GM12873 (cell line): ENCODE results near the gene C2CD4C.

Experiments used
- TF ChIP-seq, protein P1 (sequence below): IDR thresholded peaks from 2 replicates; pipeline ENCODE4 v1.5.1; 2012; ENCODE audit warnings: low read depth, mild to moderate bottlenecking, moderate library complexity, low read length, control low read depth; ENCODE audit not compliant: insufficient read depth; ENCODE audit errors: missing control alignments

C2CD4C gene

DNA sequence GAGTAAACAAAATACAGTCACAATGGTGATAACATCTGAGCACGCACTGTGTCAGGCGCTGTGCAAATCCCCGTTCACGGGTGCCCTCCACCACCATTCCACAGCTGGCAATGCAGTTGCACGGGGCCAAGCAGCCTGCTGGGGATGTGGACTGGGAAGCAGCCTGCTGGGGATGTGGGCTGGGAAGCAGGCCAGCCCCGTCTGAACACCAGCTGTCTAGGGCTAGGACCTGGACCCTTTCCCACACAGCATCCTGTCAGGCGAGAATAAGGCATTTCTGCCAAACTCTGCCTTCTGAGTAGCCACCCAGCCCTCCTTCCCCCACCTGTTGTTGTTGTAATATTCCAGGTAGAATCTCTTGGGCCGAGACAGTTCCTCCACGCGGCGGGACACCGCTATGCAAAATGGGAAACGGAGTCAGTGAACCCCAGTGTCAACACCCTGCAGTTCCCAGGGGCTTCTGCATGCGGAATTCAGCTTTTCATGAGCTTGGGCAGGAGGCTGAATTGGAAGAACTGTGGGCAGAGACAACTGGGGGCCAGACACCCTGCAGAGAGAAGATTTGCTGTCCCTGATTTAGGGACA lies 36.5 kb downstream of the C2CD4C start:
- TF ChIP-seq, protein P1, sequence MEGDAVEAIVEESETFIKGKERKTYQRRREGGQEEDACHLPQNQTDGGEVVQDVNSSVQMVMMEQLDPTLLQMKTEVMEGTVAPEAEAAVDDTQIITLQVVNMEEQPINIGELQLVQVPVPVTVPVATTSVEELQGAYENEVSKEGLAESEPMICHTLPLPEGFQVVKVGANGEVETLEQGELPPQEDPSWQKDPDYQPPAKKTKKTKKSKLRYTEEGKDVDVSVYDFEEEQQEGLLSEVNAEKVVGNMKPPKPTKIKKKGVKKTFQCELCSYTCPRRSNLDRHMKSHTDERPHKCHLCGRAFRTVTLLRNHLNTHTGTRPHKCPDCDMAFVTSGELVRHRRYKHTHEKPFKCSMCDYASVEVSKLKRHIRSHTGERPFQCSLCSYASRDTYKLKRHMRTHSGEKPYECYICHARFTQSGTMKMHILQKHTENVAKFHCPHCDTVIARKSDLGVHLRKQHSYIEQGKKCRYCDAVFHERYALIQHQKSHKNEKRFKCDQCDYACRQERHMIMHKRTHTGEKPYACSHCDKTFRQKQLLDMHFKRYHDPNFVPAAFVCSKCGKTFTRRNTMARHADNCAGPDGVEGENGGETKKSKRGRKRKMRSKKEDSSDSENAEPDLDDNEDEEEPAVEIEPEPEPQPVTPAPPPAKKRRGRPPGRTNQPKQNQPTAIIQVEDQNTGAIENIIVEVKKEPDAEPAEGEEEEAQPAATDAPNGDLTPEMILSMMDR, result no peak

DNA sequence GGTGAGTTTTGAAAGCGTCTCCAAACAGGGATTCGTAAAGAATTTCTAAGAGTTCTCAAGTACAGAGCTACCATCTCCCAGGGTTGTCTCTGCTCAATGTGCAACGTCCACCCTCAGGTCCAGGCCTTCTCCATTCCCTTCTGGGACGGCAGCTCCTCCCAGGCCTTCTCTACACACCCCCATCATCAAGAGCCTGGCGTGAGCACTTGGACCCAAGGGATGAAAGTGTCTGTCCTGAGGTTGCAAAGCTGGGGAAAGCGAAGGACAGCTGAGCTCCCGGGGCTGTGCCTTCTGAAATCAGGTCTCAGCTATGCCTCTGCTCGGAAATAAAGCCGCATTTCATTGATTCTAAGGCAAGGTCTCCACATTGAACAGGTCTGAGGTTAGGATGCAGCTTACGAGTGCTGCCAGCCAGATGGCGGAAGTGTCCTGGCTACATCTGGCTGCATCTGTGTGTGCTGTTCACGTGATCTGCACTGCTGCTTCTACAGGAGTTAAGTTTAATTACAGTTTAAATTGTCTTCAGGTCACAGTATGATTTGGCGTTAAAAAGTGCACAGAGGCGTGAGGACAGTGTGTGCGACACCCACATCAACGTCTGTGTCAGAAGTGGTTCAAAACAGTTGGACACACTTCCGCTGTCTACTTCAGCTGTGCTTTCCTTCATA lies 37.3 kb downstream of the C2CD4C start:
- TF ChIP-seq, protein P1, result no peak

DNA sequence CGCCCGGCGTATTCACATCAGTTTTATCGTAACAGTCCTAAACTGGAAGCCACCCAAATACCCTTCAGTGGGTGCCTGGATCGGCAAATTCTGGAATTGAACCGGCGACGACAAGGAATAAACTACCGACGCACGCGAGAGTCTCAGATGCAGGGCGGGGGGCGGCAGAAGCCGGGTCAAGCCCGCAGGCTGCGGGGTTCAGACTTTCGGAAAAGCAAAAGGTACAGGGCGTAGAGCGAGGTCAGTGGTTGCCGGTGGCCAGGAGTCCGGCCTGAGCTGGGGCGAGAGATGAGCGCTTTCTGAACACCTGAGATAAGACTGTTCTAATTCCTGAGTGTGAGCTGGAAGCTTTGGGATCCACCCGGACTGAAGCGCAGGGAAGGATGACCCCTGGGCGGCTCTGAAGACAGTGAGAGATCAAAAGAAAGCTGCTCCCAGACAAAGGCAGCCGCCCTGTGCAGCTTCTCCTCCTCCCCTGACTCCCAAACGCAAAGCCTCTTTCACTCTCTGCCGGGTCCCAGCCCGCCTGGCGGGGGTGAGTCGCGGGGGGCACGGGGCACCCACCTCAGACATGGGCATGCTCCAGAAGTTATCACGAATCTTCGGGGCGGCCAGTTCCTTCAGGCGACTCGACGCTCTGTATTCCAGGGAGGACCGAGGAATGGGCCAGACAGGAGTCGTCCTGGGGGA lies 38.2 kb downstream of the C2CD4C start:
- TF ChIP-seq, protein P1, result no peak

DNA sequence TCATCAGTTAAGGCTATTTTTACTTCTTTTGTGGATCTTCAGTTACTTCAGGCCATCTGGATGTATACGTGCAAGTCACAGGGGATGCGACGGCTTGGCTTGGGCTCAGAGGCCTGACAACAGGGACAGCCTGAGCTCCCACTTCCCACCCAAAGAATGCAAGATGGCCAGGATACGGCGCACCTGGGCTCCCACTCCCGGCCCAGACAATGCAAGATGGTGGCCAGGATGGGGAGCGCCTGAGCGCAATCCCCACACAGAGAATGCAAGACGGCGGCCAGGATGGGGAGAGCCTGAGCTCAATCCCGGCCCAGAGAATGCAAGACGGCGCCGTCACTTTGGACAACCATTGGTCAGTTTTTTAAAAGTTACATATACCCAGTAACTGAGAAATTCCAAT lies 39.1 kb downstream of the C2CD4C start:
- TF ChIP-seq, protein P1, result no peak

DNA sequence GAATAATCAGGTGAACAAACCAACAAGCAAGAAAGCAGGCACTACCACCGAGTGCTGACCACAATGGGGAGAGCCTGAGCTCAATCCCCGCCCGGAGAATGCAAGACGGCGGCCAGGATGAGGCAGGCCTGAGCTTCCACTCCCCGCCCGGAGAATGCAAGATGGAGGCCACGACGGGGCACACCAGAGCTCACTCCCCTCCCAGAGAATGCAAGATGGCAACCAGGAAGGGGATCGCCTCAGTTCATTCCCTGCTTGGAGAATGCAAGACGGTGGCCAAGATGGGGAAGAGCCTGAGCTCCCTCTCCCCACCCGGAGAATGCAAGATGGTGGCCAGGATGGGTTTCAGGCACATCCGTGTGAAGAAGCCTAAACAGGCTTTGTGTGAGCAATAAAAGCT lies 39.7 kb downstream of the C2CD4C start:
- TF ChIP-seq, protein P1, result no peak

DNA sequence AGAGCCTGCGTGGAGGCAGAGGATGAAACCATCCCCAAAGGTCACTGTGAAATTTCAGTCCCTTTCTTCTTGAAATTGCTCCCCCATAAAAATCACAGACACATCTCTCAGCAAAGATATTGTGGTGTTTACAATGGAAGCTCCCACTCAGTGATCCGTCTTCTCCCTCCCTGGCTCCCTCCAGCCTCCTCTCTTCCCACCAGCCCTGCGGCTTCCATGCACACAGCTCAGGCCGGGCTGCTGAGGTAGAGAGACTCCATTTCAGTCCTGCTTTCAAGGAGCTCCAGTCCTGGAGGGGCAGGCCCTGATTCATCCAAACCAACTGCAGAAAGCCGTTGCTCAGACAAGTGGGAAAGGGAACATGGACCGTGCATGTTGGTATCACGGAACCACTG lies 40.3 kb downstream of the C2CD4C start:
- TF ChIP-seq, protein P1, result no peak

DNA sequence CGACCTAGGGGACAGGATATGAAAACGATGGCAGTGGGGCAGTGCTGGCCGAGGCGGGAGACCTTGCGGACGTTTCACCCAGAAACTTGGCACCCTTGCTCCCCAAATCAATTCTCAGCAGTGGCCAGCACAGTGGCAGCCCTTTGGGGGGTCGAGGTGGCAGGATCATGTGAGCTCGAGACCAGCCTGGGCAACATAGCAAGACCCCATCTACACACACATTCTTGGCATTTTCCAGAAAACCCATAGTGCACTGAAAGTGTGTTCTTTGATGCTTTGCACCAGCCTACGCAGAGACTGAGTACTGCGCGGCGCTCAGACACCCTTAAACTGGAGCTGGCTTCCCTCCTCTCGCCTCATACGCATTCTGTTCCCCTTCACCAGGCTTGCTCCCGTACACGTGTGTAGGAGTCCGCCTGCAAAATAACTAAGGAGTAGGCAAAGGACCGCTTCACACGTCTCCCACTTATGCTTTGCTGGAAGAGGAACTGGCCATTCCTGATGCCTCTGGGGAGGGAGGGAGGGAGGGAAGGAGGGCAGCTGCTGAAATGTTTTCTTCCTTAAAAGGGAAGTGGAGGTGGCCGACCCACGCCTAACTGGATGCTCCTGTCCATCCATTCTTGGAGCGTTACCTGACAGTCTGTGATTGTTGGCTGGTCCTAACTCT lies 40.9 kb downstream of the C2CD4C start:
- TF ChIP-seq, protein P1, result no peak
